ENCODE data around the gene COL20A1.

- TF ChIP-seq RARB (CRISPR knock-in tag; IDR thresholded peaks at IDR 0.05) (no peak), PATZ1 (CRISPR knock-in tag; IDR thresholded peaks at IDR 0.05; ENCODE audit: borderline replicate concordance) (no peak), ISL1 (CRISPR knock-in tag; IDR thresholded peaks at IDR 0.05) (no peak), CREB5 (CRISPR knock-in tag; IDR thresholded peaks at IDR 0.05; ENCODE audit: low read depth) (no peak), TOX (CRISPR knock-in tag; IDR thresholded peaks at IDR 0.05; ENCODE audit: borderline replicate concordance) (no peak), TCF4 (CRISPR knock-in tag; IDR thresholded peaks at IDR 0.05; ENCODE audit: borderline replicate concordance) (no peak), PPARA (CRISPR knock-in tag; IDR thresholded peaks at IDR 0.05; ENCODE audit: borderline replicate concordance) (no peak), ZNF565 (CRISPR knock-in tag; conservative IDR thresholded peaks at IDR 0.05; ENCODE audit: low read depth) (no peak), ZFP3 (CRISPR knock-in tag; IDR thresholded peaks at IDR 0.05) (no peak), BACH2 (CRISPR knock-in tag; IDR thresholded peaks at IDR 0.05; ENCODE audit: borderline replicate concordance) (no peak), OSR1 (CRISPR knock-in tag; IDR thresholded peaks at IDR 0.05) (no peak), ZNF8 (CRISPR knock-in tag; IDR thresholded peaks at IDR 0.05) (no peak), ARNTL (CRISPR knock-in tag; IDR thresholded peaks at IDR 0.05; ENCODE audit: borderline replicate concordance, low read depth) (no peak)
These were observed 40.7 kb upstream of the COL20A1 start for GRCh38 chr20:63252284-63252711.
